Activated CD4-positive, alpha-beta memory T cell treated with anti-CD3 and anti-CD28 coated beads for 36 hours (primary cell): ENCODE results near the gene KCNH4. TPM values are rescaled to one million over a fixed set of nuclear protein-coding genes. Genes with fewer than 3 reads are reported as not detected.

ENCODE experiments used
- CTCF ChIA-PET: fragments of 350-600 bp; sonication (Branson Sonifier 250); formaldehyde crosslinking; loops from one replicate; lab custom pipeline; 2021; ENCODE audit warnings: antibody characterized with exemption, inconsistent platforms; lab: Charles Lee
- POLR2A ChIA-PET: fragments of 350-600 bp; sonication (Branson Sonifier 250); formaldehyde crosslinking; loops from one replicate; lab custom pipeline; 2021; ENCODE audit warnings: antibody characterized with exemption; lab: Charles Lee
- DNase-seq: peaks from one replicate; pipeline ENCODE4 v3.0.0-alpha.2; 2020
- H3K27ac Mint-ChIP-seq: one replicate; pipeline ENCODE4 v1.8.0; 2021; ENCODE audit warnings: mixed read lengths
- H3K27me3 Mint-ChIP-seq: one replicate; pipeline ENCODE4 v1.8.0; 2021; ENCODE audit warnings: mixed read lengths
- H3K36me3 Mint-ChIP-seq: one replicate; pipeline ENCODE4 v1.8.0; 2021; ENCODE audit warnings: mixed read lengths
- H3K4me1 Mint-ChIP-seq: one replicate; pipeline ENCODE4 v1.8.0; 2021; ENCODE audit warnings: low read depth, mixed read lengths
- H3K4me3 Mint-ChIP-seq: one replicate; pipeline ENCODE4 v1.8.0; 2021; ENCODE audit warnings: mild to moderate bottlenecking, mixed read lengths
- H3K9me3 Mint-ChIP-seq: one replicate; pipeline ENCODE4 v1.8.0; 2021; ENCODE audit warnings: mixed read lengths
- intact Hi-C: fragments of 100-400 bp; cut with micrococcal nuclease; formaldehyde crosslinking; loops from one replicate; pipeline ENCODE4 v1.15.1; 2023
- total RNA-seq, 2 experiments: library from RNA; stranded (reverse); gene quantifications; one replicate each; pipeline ENCODE4 v1.2.3, GENCODE V29; 2021

Gene KCNH4
- total RNA-seq, 2 experiments from 2014 or later = 0.39 to 0.40 TPM

- POLR2A ChIA-PET = interaction anchor here (0.7 to 1.6 kb wide), 2 partner anchors 7 to 10 kb away, joined by 3 to 5 read pairs; partner anchors contain the start of gene GHDC
- CTCF ChIA-PET = interaction anchor here (0.6 to 1.8 kb wide), 13 partner anchors 9 to 640 kb away, joined by 3 to 11 read pairs (median 4); partner anchors contain the start of genes GHDC and NKIRAS2
- Mint-ChIP-seq H3K27me3 (no peaks in the 10 kb centered on the region), H3K4me3 (peak within 1 kb of the TSS; percentile 80), H3K4me1 (peaks cover 40% of the 10 kb centered on the region), H3K36me3 (no peaks in the 10 kb centered on the region), H3K27ac (no peak within 1 kb of the TSS), H3K9me3 (no peaks in the 10 kb centered on the region)
- intact Hi-C loops = loop anchor here (1.0 to 10.0 kb wide), 4 partner anchors 9 to 350 kb away; partner anchors contain the start of genes DNAJC7, GHDC, NAGLU and STAT5A
- DNase-seq = no peak
Observed at GRCh38 chr17:42184713-42185620, 4.0 kb upstream of the KCNH4 start, which contains the start of gene HCRT. TSS of gene HCRT (minus strand) at chr17:42185452. CDS start at chr17:42185365, 87 bp downstream.

GRCh38 chr17:42183741-42184711 lies 3.1 kb upstream of the KCNH4 start:
- Mint-ChIP-seq H3K27me3 (no peaks in the 10 kb centered on the region), H3K4me1 (peaks cover 49% of the 10 kb centered on the region), H3K9me3 (no peaks in the 10 kb centered on the region), H3K4me3 (peak overlapping the region; percentile 80), H3K36me3 (no peaks in the 10 kb centered on the region), H3K27ac (peak overlapping the region; percentile 76)
- CTCF ChIA-PET = interaction anchor here (0.6 to 1.8 kb wide), 15 partner anchors 10 to 641 kb away, joined by 3 to 11 read pairs (median 4); partner anchors contain the start of genes GHDC and NKIRAS2
- intact Hi-C loops = loop anchor here (1.0 to 10.0 kb wide), 5 partner anchors 10 to 351 kb away; partner anchors contain the start of genes DNAJC7, GHDC, NAGLU and STAT5A
- DNase-seq = peak; percentile 88
- POLR2A ChIA-PET = interaction anchor here (0.7 to 1.6 kb wide), 3 partner anchors 8 to 218 kb away, joined by 3 to 5 read pairs (median 3); partner anchors contain the start of genes CNP and GHDC

GRCh38 chr17:42182927-42183734 lies 2.2 kb upstream of the KCNH4 start:
- POLR2A ChIA-PET = interaction anchor here (1.0 kb wide), 1 partner anchor 217 kb away, joined by 3 read pairs; the partner anchor contains the start of gene CNP
- Mint-ChIP-seq H3K36me3 (no peaks in the 10 kb centered on the region), H3K4me3 (peak overlapping the region; percentile 80), H3K27ac (peak overlapping the region; percentile 76), H3K27me3 (peaks cover 2% of the 10 kb centered on the region), H3K4me1 (peaks cover 57% of the 10 kb centered on the region), H3K9me3 (no peaks in the 10 kb centered on the region)
- CTCF ChIA-PET = interaction anchor here (0.9 to 1.8 kb wide), 6 partner anchors 11 to 223 kb away, joined by 3 to 11 read pairs (median 6); partner anchors contain the start of genes GHDC and NKIRAS2
- DNase-seq = no peak
- intact Hi-C loops = loop anchor here (2.0 to 10.0 kb wide), 4 partner anchors 104 to 352 kb away; partner anchors contain the start of genes DNAJC7, NAGLU and STAT5A

GRCh38 chr17:42181851-42182207 lies 887 bp upstream of the KCNH4 start:
- CTCF ChIA-PET = interaction anchor here (0.7 to 3.7 kb wide), 31 partner anchors 8 to 371 kb away, joined by 3 to 26 read pairs (median 4); partner anchors contain the start of genes DHX58, DNAJC7, GHDC and KAT2A
- intact Hi-C loops = loop anchor here (1.0 to 10.0 kb wide), 6 partner anchors 27 to 353 kb away; partner anchors contain the start of genes DNAJC7, NAGLU, RAB5C and STAT5A
- DNase-seq = no peak

GRCh38 chr17:42180411-42180921 lies 476 bp downstream of the KCNH4 start:
- Mint-ChIP-seq H3K36me3 (no peaks in the 10 kb centered on the region), H3K27ac (no peak overlapping the region), H3K4me3 (peak overlapping the region; percentile 49), H3K27me3 (peaks cover 2% of the 10 kb centered on the region), H3K9me3 (no peaks in the 10 kb centered on the region), H3K4me1 (peaks cover 57% of the 10 kb centered on the region)
- peak; percentile 17 for DNase-seq
- ChIA-PET CTCF (interaction anchor here (0.7 to 3.7 kb wide), 12 partner anchors 14 to 222 kb away, joined by 3 to 26 read pairs (median 6); partner anchors contain the start of genes DHX58, DNAJC7 and GHDC), POLR2A (interaction anchor here (0.9 to 2.3 kb wide), 4 partner anchors 13 to 304 kb away, joined by 4 to 7 read pairs (median 4); partner anchors contain the start of genes DNAJC7 and GHDC)
- intact Hi-C loops = loop anchor here (2.0 to 10.0 kb wide), 4 partner anchors 26 to 354 kb away; partner anchors contain the start of genes DNAJC7, NAGLU, RAB5C and STAT5A

More at GRCh38 chr17:42181851-42182207, 887 bp upstream of the KCNH4 start:
- Mint-ChIP-seq H3K27ac (no peak overlapping the region), H3K9me3 (no peaks in the 10 kb centered on the region), H3K27me3 (peaks cover 2% of the 10 kb centered on the region), H3K4me3 (peak overlapping the region; percentile 51), H3K4me1 (peaks cover 57% of the 10 kb centered on the region), H3K36me3 (no peaks in the 10 kb centered on the region)
- POLR2A ChIA-PET = interaction anchor here (1.1 to 2.3 kb wide), 4 partner anchors 12 to 164 kb away, joined by 3 to 7 read pairs (median 5); partner anchors contain the start of genes DNAJC7 and GHDC

GRCh38 chr17:42179911-42180410 lies 981 bp downstream of the KCNH4 start:
- CTCF ChIA-PET = interaction anchor here (0.6 to 3.7 kb wide), 9 partner anchors 15 to 223 kb away, joined by 3 to 26 read pairs (median 3); partner anchors contain the start of gene GHDC
- peak; percentile 39 for DNase-seq
- H3K4me1 Mint-ChIP-seq = peaks cover 55% of the 10 kb centered on the region
- H3K4me3 Mint-ChIP-seq = peak overlapping the region; percentile 49
- no peaks in the 10 kb centered on the region for H3K9me3 Mint-ChIP-seq
- intact Hi-C loops = loop anchor here (2.0 to 10.0 kb wide), 4 partner anchors 25 to 355 kb away; partner anchors contain the start of genes DNAJC7, NAGLU, RAB5C and STAT5A
- POLR2A ChIA-PET = interaction anchor here (0.8 to 2.3 kb wide), 5 partner anchors 14 to 304 kb away, joined by 3 to 7 read pairs (median 4); partner anchors contain the start of genes DNAJC7 and GHDC
- H3K27me3 Mint-ChIP-seq = peaks cover 2% of the 10 kb centered on the region
- H3K27ac Mint-ChIP-seq = no peak overlapping the region
- H3K36me3 Mint-ChIP-seq = no peaks in the 10 kb centered on the region

- ChIA-PET CTCF (interaction anchor here (1.2 to 3.7 kb wide), 3 partner anchors 16 to 61 kb away, joined by 3 to 26 read pairs (median 3); partner anchors contain the start of gene GHDC), POLR2A (interaction anchor here (0.8 to 1.4 kb wide), 3 partner anchors 15 to 212 kb away, joined by 3 to 4 read pairs (median 4); partner anchors contain the start of gene GHDC)
- H3K9me3 Mint-ChIP-seq = no peaks in the 10 kb centered on the region
- intact Hi-C loops = no loop called here
- peaks cover 2% of the 10 kb centered on the region for H3K27me3 Mint-ChIP-seq
- H3K4me3 Mint-ChIP-seq = no peak overlapping the region
- H3K4me1 Mint-ChIP-seq = peaks cover 48% of the 10 kb centered on the region
- DNase-seq = peak; percentile 21
- H3K36me3 Mint-ChIP-seq = no peaks in the 10 kb centered on the region
- H3K27ac Mint-ChIP-seq = no peak overlapping the region
Observed at GRCh38 chr17:42179335-42179734, 1.6 kb downstream of the KCNH4 start.

- peaks cover 2% of the 10 kb centered on the region for H3K27me3 Mint-ChIP-seq
- no peak overlapping the region for H3K4me3 Mint-ChIP-seq
- no peaks in the 10 kb centered on the region for H3K36me3 Mint-ChIP-seq
- intact Hi-C loops = no loop called here
- ChIA-PET CTCF (interaction anchor here (1.2 to 3.7 kb wide), 2 partner anchors 16 to 61 kb away, joined by 3 to 26 read pairs; partner anchors contain the start of gene GHDC), POLR2A (no interaction called here)
- H3K9me3 Mint-ChIP-seq = no peaks in the 10 kb centered on the region
- DNase-seq = peak; percentile 53
- peaks cover 46% of the 10 kb centered on the region for H3K4me1 Mint-ChIP-seq
- no peak overlapping the region for H3K27ac Mint-ChIP-seq
Observed at GRCh38 chr17:42178817-42179216, 2.1 kb downstream of the KCNH4 start.

- H3K4me3 Mint-ChIP-seq = no peak overlapping the region
- ChIA-PET POLR2A (no interaction called here), CTCF (no interaction called here)
- no peak for DNase-seq
- intact Hi-C loops = no loop called here
- H3K4me1 Mint-ChIP-seq = peaks cover 34% of the 10 kb centered on the region
- no peak overlapping the region for H3K27ac Mint-ChIP-seq
- no peaks in the 10 kb centered on the region for H3K36me3 Mint-ChIP-seq
- H3K9me3 Mint-ChIP-seq = no peaks in the 10 kb centered on the region
- peaks cover 2% of the 10 kb centered on the region for H3K27me3 Mint-ChIP-seq
Observed at GRCh38 chr17:42177684-42178083, 3.3 kb downstream of the KCNH4 start.
